ENCODE results near the gene MMP24. TPM values are rescaled to one million over a fixed set of nuclear protein-coding genes. Genes with fewer than 3 reads are reported as not detected.

The MMP24 gene
- total and polyA plus RNA-seq, 5 donors: 0.27 to 0.48 (median 0.40) TPM

DNA sequence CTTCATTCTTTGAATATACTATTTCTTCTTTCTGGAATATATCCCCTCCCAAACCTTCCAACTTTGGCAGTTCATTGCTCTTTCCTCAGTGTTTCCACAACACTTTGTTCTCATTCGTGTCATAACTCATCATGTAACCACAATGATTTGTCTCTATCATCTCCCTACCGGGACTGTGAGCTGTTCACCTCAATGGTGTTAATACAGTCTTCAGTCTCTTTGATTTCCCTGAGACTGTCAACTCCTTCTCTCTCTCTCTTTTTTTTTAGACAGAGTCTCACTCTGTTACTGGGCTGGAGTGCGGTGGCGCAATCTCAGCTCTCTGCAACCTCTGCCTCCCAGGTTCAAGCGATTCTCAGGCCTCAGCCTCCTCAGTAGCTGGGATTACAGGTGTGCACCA, 2.5 kb upstream of the MMP24 start:
- 95% methylated on average over 5 of the region's 5 CpGs for WGBS
- intact Hi-C loops (cut with DNase I): no loop called here
- Histone ChIP-seq H3K4me1 (ENCODE audit: control insufficient read depth, insufficient read depth, low read length) (peaks cover 6% of the 10 kb centered on the region), H3K27ac (ENCODE audit: low read length) (no peak overlapping the region), H3K9me3 (ENCODE audit: control insufficient read depth, low read length) (no peaks in the 10 kb centered on the region), H3K27me3 (ENCODE audit: control insufficient read depth, insufficient read depth) (no peaks in the 10 kb centered on the region), H3K4me3 (ENCODE audit: low read length) (no peak overlapping the region)
- ATAC-seq: no peak
- DNase-seq: no peak

DNA sequence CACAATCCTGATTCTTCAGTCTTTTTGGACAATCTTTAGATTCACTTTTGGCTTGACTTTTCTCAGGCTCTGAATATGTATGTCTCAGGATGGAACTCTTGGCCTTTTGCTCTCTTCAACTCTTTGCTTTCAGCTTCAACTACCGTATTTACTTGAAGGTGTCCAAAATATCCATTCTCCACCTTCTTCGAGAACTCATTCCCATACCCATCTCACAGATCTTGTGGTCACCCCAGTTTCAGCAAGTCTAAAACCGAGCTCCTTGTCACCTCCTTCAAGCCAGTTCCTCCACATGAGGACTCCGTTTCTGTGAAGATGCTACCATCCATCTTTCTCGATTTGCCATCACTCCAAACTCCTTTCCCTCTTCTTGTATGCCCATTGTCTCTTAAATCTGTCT, 2.0 kb upstream of the MMP24 start:
- Histone ChIP-seq H3K27me3 (ENCODE audit: control insufficient read depth, insufficient read depth) (no peaks in the 10 kb centered on the region), H3K27ac (ENCODE audit: low read length) (no peak overlapping the region), H3K9me3 (ENCODE audit: control insufficient read depth, low read length) (no peaks in the 10 kb centered on the region), H3K4me3 (ENCODE audit: low read length) (no peak overlapping the region), H3K4me1 (ENCODE audit: control insufficient read depth, insufficient read depth, low read length) (peaks cover 6% of the 10 kb centered on the region)
- DNase-seq (no peak), ATAC-seq (no peak)
- 93% methylated on average over 5 of the region's 5 CpGs for WGBS
- intact Hi-C loops (cut with DNase I): no loop called here

DNA sequence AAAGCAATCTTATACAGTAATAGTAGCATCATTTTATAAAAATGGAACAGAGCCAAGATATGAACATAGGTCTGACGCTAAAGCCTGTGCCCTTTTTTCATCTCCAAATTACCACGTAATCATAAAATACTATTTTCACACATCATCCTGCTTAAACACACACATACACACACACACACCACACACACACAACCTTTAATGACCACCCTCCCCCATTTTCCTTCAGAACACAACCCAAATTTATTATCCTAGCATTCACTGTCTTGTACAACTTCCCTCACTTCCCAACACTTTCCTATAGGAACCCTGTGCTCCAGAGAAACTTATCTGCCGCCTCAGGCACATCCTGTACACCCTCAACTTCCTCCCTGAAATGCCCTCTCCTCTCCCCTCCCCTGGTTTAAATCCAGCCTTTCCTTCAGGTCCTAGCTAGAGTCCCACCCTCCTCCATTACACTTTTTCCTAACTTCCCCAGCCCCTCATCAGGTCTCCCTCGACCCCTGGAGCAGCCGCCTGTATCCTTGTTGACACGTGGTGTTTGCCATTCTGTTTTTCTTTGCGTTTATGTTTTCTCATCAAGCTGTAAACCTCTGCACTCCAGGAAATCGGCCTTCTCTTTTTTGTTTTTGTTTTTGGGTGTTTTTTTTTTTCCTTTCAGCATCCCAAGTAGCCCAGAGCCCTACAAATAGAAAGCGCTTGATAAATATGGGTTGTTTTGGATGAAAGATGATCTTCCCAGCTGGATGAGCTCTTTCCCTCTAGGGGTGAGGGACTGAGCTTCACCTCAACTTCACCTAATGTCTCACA, 968 bp upstream of the MMP24 start:
- H3K4me1 ChIP-seq (ENCODE audit: control insufficient read depth, insufficient read depth, low read length): peaks cover 6% of the 10 kb centered on the region
- 40% methylated on average over 9 of the region's 9 CpGs for WGBS
- DNase-seq (no peak), ATAC-seq (peak; percentile 72 to 82)
- intact Hi-C loops (cut with DNase I): no loop called here
- H3K27ac ChIP-seq (ENCODE audit: low read length): no peak overlapping the region
- no peaks in the 10 kb centered on the region for H3K27me3 ChIP-seq (ENCODE audit: control insufficient read depth, insufficient read depth)
- no peaks in the 10 kb centered on the region for H3K9me3 ChIP-seq (ENCODE audit: control insufficient read depth, low read length)
- no peak overlapping the region for H3K4me3 ChIP-seq (ENCODE audit: low read length)

DNA sequence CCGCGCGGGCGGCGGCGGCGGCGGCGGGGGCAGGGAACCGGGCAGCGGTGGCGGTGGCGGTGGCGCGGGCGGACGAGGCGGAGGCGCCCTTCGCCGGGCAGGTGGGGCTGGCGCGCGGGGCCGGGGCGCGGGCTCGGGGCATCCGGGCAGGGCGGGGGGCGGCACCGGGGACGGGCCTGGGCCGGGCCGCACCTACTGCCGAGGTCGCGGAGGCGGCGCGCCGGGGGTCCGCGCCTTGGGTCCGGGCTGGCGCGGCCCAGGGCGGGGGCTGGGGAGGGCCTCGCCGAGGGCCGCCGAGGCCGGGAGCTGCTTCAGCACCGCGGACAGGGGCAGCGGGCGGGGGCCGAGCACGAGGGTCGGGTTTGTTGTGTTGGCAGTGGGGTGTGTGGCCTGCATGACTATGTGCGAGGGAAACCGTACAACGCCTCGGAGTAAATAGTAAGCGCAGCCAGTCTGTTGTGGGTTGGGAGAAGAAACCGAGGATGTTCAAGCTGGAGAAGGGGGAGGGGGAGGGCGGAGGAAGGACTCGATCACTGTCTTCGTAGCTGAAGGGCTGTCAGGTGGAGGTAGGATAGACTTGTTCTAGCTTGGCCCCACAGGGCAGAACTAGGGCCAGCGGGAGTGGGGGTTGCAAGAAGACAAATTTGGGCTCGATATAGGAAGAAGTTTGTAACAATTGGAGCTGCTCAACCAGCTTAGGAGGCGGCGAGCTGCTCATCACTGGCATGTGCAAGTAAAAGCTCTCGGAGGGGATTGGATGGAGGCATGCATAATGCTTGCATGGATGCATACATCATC, 593 bp downstream of the MMP24 start:
- H3K4me3 ChIP-seq (ENCODE audit: low read length): peak overlapping the region; percentile 90
- no peaks in the 10 kb centered on the region for H3K27me3 ChIP-seq (ENCODE audit: control insufficient read depth, insufficient read depth)
- ATAC-seq: peak; percentile 84 to 85
- DNase-seq: peak; percentile 48 to 79 (median 79)
- H3K9me3 ChIP-seq (ENCODE audit: control insufficient read depth, low read length): no peaks in the 10 kb centered on the region
- WGBS: 7% methylated on average over 66 of the region's 74 CpGs
- peaks cover 6% of the 10 kb centered on the region for H3K4me1 ChIP-seq (ENCODE audit: control insufficient read depth, insufficient read depth, low read length)
- H3K27ac ChIP-seq (ENCODE audit: low read length): no peak overlapping the region
- intact Hi-C loops (cut with DNase I): no loop called here

DNA sequence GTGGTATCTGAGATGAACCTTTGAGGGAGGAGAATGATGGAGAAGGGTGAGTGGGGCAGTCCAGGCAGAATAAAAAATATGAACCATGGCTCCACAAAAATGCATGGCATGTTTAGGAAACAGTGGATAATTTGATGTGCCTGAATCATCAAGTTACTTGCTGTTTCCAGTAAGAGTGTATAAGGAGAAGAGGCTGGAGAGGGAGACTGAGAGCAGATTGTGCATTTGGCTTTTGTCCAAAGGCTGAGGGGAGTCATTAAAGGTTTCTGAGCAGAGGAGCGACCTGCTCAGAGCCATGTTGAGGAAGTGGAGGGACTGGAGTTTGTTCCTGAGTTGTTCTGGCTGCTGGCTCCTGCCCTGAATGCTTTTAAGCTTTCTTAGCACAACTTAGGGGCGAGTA, 6.1 kb downstream of the MMP24 start:
- DNase-seq (no peak), ATAC-seq (no peak)
- Histone ChIP-seq H3K4me3 (ENCODE audit: low read length) (no peak overlapping the region), H3K27ac (ENCODE audit: low read length) (no peak overlapping the region), H3K27me3 (ENCODE audit: control insufficient read depth, insufficient read depth) (no peaks in the 10 kb centered on the region), H3K4me1 (ENCODE audit: control insufficient read depth, insufficient read depth, low read length) (no peaks in the 10 kb centered on the region), H3K9me3 (ENCODE audit: control insufficient read depth, low read length) (no peaks in the 10 kb centered on the region)
- WGBS: 65% methylated on average over 2 of the region's 2 CpGs
- intact Hi-C loops (cut with DNase I): no loop called here

DNA sequence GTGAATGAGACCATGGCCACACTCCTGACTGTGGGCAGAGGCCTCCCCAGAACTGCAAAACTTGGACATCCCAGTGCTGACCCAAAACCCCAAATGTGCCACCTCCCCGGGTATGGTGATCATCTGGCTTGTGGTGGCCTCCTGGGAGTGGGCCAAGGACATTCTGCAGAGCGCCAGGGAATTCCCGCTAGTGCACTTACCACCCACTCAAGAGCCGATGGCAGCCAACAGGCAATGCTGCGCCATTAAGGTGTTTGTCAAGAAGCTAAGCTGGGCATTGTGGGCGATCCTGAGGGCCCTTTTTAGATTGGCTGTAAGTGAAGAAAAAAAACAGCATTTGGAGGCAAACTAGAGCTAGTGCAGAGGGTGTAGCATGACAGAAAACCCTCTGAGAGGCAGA, 9.4 kb downstream of the MMP24 start:
- no peak overlapping the region for H3K27ac ChIP-seq (ENCODE audit: low read length)
- intact Hi-C loops (cut with DNase I): no loop called here
- peak in 1 of 3 donors; percentile 31 for DNase-seq
- no peaks in the 10 kb centered on the region for H3K27me3 ChIP-seq (ENCODE audit: control insufficient read depth, insufficient read depth)
- no peaks in the 10 kb centered on the region for H3K9me3 ChIP-seq (ENCODE audit: control insufficient read depth, low read length)
- WGBS: 79% methylated on average over 6 of the region's 6 CpGs
- H3K4me1 ChIP-seq (ENCODE audit: control insufficient read depth, insufficient read depth, low read length): no peaks in the 10 kb centered on the region
- peak; percentile 17 to 19 for ATAC-seq
- H3K4me3 ChIP-seq (ENCODE audit: low read length): no peak overlapping the region

DNA sequence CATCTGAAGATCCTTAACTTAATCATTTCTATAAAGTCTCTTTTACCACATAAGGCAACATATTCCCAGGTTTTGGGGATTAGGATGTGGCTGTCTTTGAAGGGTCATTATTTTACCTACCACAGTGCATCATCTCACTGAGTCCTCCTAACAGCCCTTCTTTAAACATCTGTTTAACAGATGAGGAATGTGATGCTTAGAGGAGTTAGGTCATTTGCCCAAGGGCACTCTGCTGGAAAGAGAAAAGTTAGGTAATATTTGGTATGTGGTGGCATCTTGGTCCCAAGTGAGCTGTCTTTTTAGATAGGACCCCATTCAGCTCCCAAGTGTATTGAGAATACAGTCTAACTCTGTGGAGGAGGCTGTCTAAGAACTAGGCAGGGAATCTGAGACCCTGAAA, 11.0 kb downstream of the MMP24 start:
- DNase-seq: no peak
- ATAC-seq: no peak
- H3K27me3 ChIP-seq (ENCODE audit: control insufficient read depth, insufficient read depth): no peaks in the 10 kb centered on the region
- intact Hi-C loops (cut with DNase I): no loop called here
- H3K4me1 ChIP-seq (ENCODE audit: control insufficient read depth, insufficient read depth, low read length): no peaks in the 10 kb centered on the region
- no peak overlapping the region for H3K27ac ChIP-seq (ENCODE audit: low read length)
- no peak overlapping the region for H3K4me3 ChIP-seq (ENCODE audit: low read length)
- no peaks in the 10 kb centered on the region for H3K9me3 ChIP-seq (ENCODE audit: control insufficient read depth, low read length)

DNA sequence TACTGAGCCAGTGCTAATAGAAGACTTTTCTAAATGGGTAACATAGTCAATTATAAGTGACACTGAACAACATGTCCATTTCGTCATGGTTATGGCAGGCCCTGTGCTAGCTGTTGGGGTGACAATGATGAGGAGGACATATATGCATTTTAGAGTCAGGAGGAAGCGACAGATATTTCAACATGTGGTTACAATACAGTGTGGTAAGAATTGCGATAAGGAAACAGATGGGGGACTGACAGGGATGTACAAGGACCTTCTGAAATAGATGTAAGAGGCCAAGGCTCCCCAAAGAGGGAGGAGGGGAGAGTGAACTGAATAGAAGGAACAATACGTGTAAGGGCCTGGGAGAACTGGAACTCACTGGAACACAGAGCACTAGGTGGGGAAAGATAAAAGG, 11.7 kb downstream of the MMP24 start:
- Histone ChIP-seq H3K4me1 (ENCODE audit: control insufficient read depth, insufficient read depth, low read length) (no peaks in the 10 kb centered on the region), H3K27me3 (ENCODE audit: control insufficient read depth, insufficient read depth) (no peaks in the 10 kb centered on the region), H3K27ac (ENCODE audit: low read length) (no peak overlapping the region), H3K9me3 (ENCODE audit: control insufficient read depth, low read length) (no peaks in the 10 kb centered on the region), H3K4me3 (ENCODE audit: low read length) (no peak overlapping the region)
- 87% methylated on average over 4 of the region's 4 CpGs for WGBS
- ATAC-seq (no peak), DNase-seq (no peak)
- intact Hi-C loops (cut with DNase I): no loop called here

DNA sequence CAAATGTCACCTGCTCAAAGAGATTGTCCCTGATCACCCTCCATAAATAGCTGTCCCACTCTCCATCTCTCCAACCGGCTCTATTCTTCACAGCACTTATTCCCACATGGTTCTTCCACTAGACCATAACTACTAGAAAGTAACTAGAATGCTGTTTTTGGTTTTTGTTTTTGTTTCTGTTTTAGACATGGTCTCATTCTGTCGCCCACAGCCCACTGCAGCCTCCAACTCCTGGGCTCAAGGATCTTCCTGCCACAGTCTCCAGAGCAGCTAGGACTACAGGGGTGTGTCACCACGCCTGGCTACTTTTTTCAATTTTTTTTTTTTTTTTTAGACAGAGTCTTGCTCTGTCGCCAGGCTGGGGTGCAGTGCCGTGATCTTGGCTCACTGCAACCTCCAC, 12.2 kb downstream of the MMP24 start:
- Histone ChIP-seq H3K4me3 (ENCODE audit: low read length) (no peak overlapping the region), H3K9me3 (ENCODE audit: control insufficient read depth, low read length) (no peaks in the 10 kb centered on the region), H3K27me3 (ENCODE audit: control insufficient read depth, insufficient read depth) (no peaks in the 10 kb centered on the region), H3K4me1 (ENCODE audit: control insufficient read depth, insufficient read depth, low read length) (no peaks in the 10 kb centered on the region), H3K27ac (ENCODE audit: low read length) (no peak overlapping the region)
- DNase-seq (no peak), ATAC-seq (no peak)
- WGBS: 82% methylated on average over 5 of the region's 5 CpGs
- intact Hi-C loops (cut with DNase I): no loop called here

DNA sequence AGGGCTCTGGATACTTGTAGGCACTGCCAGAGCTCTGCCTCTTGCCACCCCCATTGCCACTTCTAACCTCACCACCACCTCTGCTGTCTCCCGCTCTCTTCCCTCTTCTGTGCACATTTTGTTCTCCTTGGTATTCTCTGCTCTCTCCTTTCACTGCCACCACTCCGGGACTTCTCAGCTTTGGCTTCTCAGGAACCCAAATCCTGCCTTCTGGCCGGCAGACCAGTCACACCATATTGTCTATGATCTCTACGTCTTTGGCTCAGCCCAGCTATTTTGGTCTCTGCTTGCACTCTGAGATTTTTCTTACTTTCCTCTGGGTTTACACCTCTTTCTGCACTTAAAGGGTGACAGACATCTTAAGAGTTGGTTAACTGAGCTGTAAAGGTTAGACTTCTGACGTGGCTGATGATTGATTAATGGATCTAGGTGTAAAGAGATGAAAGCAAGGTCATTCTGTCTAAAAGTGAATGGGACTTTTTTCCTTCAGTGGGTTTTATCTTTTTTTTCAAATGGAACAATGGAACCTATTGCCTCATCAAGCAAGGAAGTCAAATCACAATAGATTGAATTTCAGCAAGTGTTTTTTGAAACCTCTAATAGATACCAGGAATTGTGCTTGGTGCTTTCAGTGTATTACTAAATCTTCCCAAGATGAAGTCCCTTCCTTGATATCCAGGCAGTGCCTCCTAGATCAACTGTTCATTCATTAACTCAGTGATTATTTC, 13.8 kb downstream of the MMP24 start:
- no peak for DNase-seq
- Histone ChIP-seq H3K4me1 (ENCODE audit: control insufficient read depth, insufficient read depth, low read length) (no peaks in the 10 kb centered on the region), H3K27ac (ENCODE audit: low read length) (no peak overlapping the region), H3K4me3 (ENCODE audit: low read length) (no peak overlapping the region), H3K9me3 (ENCODE audit: control insufficient read depth, low read length) (no peaks in the 10 kb centered on the region), H3K27me3 (ENCODE audit: control insufficient read depth, insufficient read depth) (no peaks in the 10 kb centered on the region)
- intact Hi-C loops (cut with DNase I): no loop called here
- peak in 1 of 2 donors; percentile 62 for ATAC-seq
- WGBS: 63% methylated on average over 5 of the region's 5 CpGs

DNA sequence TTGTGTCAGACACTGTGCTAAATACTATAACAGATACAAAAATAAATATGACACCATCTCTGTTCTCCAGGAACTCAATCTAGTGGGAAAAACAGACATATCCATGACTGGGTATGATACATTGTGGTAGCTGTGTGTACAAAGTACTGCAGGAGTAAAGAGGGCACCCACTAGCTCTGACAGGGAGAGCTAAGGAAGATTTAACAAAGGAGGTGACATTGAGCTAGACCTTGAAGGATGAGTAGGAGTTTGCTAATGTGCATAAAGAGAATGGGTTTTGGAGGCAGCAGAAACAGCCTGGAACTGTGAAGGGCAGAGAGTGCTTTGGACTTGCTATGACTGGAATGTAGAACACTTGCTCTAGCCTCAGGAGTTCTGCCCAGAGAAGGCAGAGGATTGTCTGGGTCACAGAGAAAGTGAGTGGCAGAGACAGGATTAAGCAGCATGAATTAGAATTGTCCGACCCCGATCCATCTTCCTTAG, 14.4 kb downstream of the MMP24 start:
- H3K4me1 ChIP-seq (ENCODE audit: control insufficient read depth, insufficient read depth, low read length): no peaks in the 10 kb centered on the region
- H3K27me3 ChIP-seq (ENCODE audit: control insufficient read depth, insufficient read depth): no peaks in the 10 kb centered on the region
- no peak for ATAC-seq
- H3K9me3 ChIP-seq (ENCODE audit: control insufficient read depth, low read length): no peaks in the 10 kb centered on the region
- intact Hi-C loops (cut with DNase I): no loop called here
- no peak overlapping the region for H3K27ac ChIP-seq (ENCODE audit: low read length)
- DNase-seq: no peak
- H3K4me3 ChIP-seq (ENCODE audit: low read length): no peak overlapping the region
- WGBS: 88% methylated on average over 2 of the region's 2 CpGs

Data from right cardiac atrium (tissue), 5 donors.